MCF 10A (cell line): ENCODE measurements around the gene TDRD10. TPM values are rescaled to one million over a fixed set of nuclear protein-coding genes. Genes with fewer than 3 reads are reported as not detected.
A peak's percentile ranks its signal among the peaks of the same experiment; 100 is the strongest.

Experiments
- BruUV-seq: library from RNA; stranded (reverse); fragments of 400-500 nt; replicated peaks from 2 replicates; lab custom pipeline; 2021; lab: Mats Ljungman, UMichigan
- CTCF ChIA-PET: fragments of 300-600 bp; sonication (Branson Sonifier 250); formaldehyde crosslinking; extraction: SDS; loops from one replicate; lab custom pipeline; 2021; ENCODE audit warnings: antibody characterized with exemption, inconsistent platforms; lab: Yijun Ruan, JAX
- POLR2A ChIA-PET: fragments of 300-600, 350-650 bp; sonication (Branson Sonifier 250); formaldehyde crosslinking; extraction: SDS; loops from one replicate; lab custom pipeline; 2020; ENCODE audit warnings: antibody characterized with exemption, inconsistent platforms; lab: Yijun Ruan, JAX
- DNase-seq: peaks from one replicate; pipeline ENCODE4 v3.0.0-alpha.2; 2018; ENCODE audit not compliant: unreplicated experiment
- H3K27ac Mint-ChIP-seq: one replicate; pipeline ENCODE4 v1.8.0; 2022; ENCODE audit warnings: mild to moderate bottlenecking, low read depth, mixed read lengths; ENCODE audit not compliant: unreplicated experiment
- H3K27me3 Mint-ChIP-seq: one replicate; pipeline ENCODE4 v1.8.0; 2022; ENCODE audit warnings: mixed read lengths; ENCODE audit not compliant: insufficient read depth, unreplicated experiment
- H3K36me3 Mint-ChIP-seq: one replicate; pipeline ENCODE4 v1.8.0; 2022; ENCODE audit warnings: mild to moderate bottlenecking, moderate library complexity, mixed read lengths; ENCODE audit not compliant: insufficient read depth, unreplicated experiment
- H3K4me1 Mint-ChIP-seq: one replicate; pipeline ENCODE4 v1.8.0; 2022; ENCODE audit warnings: mixed read lengths; ENCODE audit not compliant: insufficient read depth, unreplicated experiment
- H3K4me3 Mint-ChIP-seq: one replicate; pipeline ENCODE4 v1.8.0; 2022; ENCODE audit warnings: mild to moderate bottlenecking, moderate library complexity, mixed read lengths; ENCODE audit not compliant: unreplicated experiment
- H3K9me3 Mint-ChIP-seq: one replicate; pipeline ENCODE4 v1.8.0; 2022; ENCODE audit warnings: mixed read lengths; ENCODE audit not compliant: unreplicated experiment
- intact Hi-C: fragments of 100-400 bp; cut with micrococcal nuclease; formaldehyde crosslinking; loops from 2 replicates; pipeline ENCODE4 v1.14.1; 2022
- total RNA-seq: library from RNA; stranded (reverse); gene quantifications from 2 replicates; pipeline ENCODE4 v1.2.3, GENCODE V29; 2022
- TF ChIP-seq, protein P1 (sequence below): fragments of 200-600 bp; IDR thresholded peaks from one replicate; pipeline ENCODE4 v1.8.0; 2022; ENCODE audit warnings: antibody characterized with exemption, mild to moderate bottlenecking; ENCODE audit not compliant: unreplicated experiment

Gene TDRD10
- total RNA-seq, 1 experiment from 2014 or later = not detected

DNA sequence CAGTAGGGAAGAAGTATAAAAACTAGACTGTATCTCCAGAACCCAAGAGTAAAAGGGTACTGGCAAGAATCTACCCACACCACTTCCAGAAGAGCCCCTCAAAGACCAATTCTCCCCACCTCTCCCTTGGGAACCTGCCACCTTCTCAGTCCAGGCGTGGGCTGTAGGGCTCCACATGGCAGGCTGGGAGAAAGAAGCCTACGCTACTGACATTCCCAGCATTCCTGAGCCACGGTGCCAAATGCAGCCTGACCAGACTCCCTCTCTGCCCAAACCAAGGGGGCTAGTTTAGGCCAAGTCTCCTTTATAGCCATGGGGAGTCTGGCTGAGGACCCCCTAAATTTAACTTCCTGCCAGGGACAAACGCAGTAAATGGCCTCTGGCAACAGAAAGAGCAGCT lies 54.4 kb downstream of the TDRD10 start:
- ChIA-PET CTCF (interaction anchor here (0.7 to 2.3 kb wide), 6 partner anchors 9 to 616 kb away, joined by 3 to 12 read pairs (median 4); partner anchors contain the start of gene KRTCAP2), POLR2A (interaction anchor here (0.8 to 1.5 kb wide), 3 partner anchors 17 to 150 kb away, joined by 3 to 5 read pairs (median 3); no protein-coding TSS in a partner anchor)
- Mint-ChIP-seq H3K36me3 (peaks cover 59% of the 10 kb centered on the region), H3K4me1 (peaks cover 23% of the 10 kb centered on the region), H3K27me3 (no peaks in the 10 kb centered on the region), H3K4me3 (peak overlapping the region; percentile 76), H3K9me3 (no peaks in the 10 kb centered on the region), H3K27ac (peak overlapping the region; percentile 65)
- BruUV-seq = no TSS peak
- TF ChIP-seq, protein P1, sequence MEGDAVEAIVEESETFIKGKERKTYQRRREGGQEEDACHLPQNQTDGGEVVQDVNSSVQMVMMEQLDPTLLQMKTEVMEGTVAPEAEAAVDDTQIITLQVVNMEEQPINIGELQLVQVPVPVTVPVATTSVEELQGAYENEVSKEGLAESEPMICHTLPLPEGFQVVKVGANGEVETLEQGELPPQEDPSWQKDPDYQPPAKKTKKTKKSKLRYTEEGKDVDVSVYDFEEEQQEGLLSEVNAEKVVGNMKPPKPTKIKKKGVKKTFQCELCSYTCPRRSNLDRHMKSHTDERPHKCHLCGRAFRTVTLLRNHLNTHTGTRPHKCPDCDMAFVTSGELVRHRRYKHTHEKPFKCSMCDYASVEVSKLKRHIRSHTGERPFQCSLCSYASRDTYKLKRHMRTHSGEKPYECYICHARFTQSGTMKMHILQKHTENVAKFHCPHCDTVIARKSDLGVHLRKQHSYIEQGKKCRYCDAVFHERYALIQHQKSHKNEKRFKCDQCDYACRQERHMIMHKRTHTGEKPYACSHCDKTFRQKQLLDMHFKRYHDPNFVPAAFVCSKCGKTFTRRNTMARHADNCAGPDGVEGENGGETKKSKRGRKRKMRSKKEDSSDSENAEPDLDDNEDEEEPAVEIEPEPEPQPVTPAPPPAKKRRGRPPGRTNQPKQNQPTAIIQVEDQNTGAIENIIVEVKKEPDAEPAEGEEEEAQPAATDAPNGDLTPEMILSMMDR = no peak
- DNase-seq = no peak
- intact Hi-C loops = loop anchor here (5.0 kb wide), 2 partner anchors 446 to 496 kb away; partner anchors contain the start of genes ADAM15 and ZBTB7B

DNA sequence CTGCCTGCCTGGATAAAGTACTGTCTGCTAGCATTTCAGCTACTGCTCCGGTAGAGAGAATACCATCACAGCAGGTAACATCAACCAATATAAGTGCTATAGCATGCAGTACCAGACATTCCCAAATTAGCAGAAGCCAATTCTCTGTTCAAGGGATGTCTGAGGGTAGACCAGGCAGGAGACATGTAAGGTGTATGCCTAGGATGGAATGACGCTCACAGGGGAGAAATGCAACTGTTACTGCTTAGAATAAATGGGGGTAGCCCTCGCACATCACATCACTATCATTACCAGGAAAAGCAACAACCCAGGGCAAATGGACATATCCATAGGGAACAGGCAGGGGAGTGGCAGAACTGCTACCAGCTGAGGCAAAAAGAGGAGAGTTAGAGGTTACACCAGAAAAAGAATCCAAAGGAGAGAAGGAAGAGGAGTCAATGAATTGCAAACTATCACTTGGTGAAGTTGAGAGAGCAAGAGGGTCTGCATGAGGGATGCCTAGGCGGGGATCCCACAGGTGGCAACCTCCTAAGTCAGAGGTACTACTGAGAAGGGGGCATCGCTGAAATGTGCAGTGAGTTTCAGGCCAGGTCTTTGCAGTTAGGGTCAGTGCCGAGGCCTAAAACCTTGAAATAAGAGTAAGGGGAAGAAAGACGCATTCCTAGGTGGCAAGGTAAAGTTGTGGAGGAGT lies 55.4 kb downstream of the TDRD10 start:
- POLR2A ChIA-PET = interaction anchor here (0.7 to 1.5 kb wide), 7 partner anchors 11 to 589 kb away, joined by 3 to 6 read pairs (median 4); partner anchors contain the start of gene FLAD1
- H3K27me3 Mint-ChIP-seq = no peaks in the 10 kb centered on the region
- peak overlapping the region; percentile 65 for H3K27ac Mint-ChIP-seq
- H3K4me1 Mint-ChIP-seq = peaks cover 23% of the 10 kb centered on the region
- DNase-seq = no peak
- no TSS peak for BruUV-seq
- TF ChIP-seq, protein P1 = no peak
- no peaks in the 10 kb centered on the region for H3K9me3 Mint-ChIP-seq
- CTCF ChIA-PET = interaction anchor here (0.6 to 2.3 kb wide), 6 partner anchors 10 to 616 kb away, joined by 3 to 12 read pairs (median 4); partner anchors contain the start of gene KRTCAP2
- peak overlapping the region; percentile 76 for H3K4me3 Mint-ChIP-seq
- intact Hi-C loops = loop anchor here (5.0 kb wide), 2 partner anchors 445 to 495 kb away; partner anchors contain the start of genes ADAM15 and ZBTB7B
- H3K36me3 Mint-ChIP-seq = peaks cover 58% of the 10 kb centered on the region

DNA sequence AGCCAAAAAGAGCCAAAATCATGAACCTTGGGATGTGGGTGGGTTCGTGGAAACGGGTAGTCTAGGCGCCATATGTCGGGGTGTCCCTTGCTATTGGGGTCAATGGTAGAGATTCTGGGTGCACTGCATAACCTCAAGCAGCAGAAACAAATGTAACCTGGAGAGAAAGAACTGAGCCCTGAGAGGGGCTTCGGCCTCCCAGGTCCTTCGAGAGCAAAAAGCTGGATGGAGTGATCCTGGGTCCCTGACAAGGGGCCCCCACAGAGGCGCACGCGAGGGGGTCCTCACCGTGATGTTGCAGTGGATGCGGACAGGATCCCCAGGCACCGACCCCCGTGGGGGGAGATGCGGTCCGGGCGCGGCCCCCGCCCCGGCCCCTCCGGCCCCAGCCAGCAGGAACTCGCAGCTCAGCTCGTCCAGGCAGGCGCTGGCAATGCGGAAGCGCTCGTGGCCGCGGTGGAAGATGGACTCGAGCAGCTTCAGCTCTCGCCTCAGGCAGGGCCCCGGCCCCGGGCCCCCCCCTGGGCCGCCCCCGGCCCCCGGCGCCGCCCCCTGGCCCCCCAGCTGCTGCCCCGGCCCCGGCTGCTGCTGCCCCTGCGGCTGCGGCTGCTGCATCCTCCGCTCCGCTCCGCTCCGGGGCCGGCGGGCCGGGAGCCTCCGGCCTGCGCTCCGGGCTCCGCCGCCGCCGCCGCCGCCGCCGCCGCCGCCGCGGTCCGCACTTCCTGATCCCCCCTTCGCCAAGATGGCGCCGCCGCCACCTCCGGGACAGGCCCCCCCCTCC lies 56.1 kb downstream of the TDRD10 start, which contains the start of gene UBE2Q1:
UBE2Q1 (minus strand) TSS at position 724 of the 781 bp plus-strand sequence; CDS start at position 615, 109 bp downstream.
- H3K4me1 Mint-ChIP-seq = peaks cover 23% of the 10 kb centered on the region
- peak within 1 kb of the TSS; percentile 65 for H3K27ac Mint-ChIP-seq
- H3K36me3 Mint-ChIP-seq = peaks cover 51% of the 10 kb centered on the region
- no TSS peak for BruUV-seq
- H3K4me3 Mint-ChIP-seq = peak within 1 kb of the TSS; percentile 76
- TF ChIP-seq, protein P1 = no peak
- no peaks in the 10 kb centered on the region for H3K27me3 Mint-ChIP-seq
- DNase-seq = no peak
- ChIA-PET POLR2A (interaction anchor here (0.6 to 1.2 kb wide), 5 partner anchors 11 to 425 kb away, joined by 3 to 6 read pairs (median 4); partner anchors contain the start of gene FLAD1), CTCF (interaction anchor here (2.3 kb wide), 1 partner anchor 78 kb away, joined by 10 read pairs; no protein-coding TSS in a partner anchor)
- no peaks in the 10 kb centered on the region for H3K9me3 Mint-ChIP-seq
- intact Hi-C loops = loop anchor here (2.0 to 5.0 kb wide), 4 partner anchors 51 to 494 kb away; partner anchors contain the start of genes ADAM15, ADAR and ZBTB7B
